Measurements from ENCODE around the gene CASZ1. TPM values are rescaled to one million over a fixed set of nuclear protein-coding genes. Genes with fewer than 3 reads are reported as not detected.

The CASZ1 gene
- total RNA-seq, 1 experiment from 2014 or later: 3.9 TPM

- peaks cover 3% of the 10 kb centered on the region; the same call in 1 of the 2 replicates for H3K27me3 ChIP-seq (ENCODE audit: insufficient read depth, low read length)
- no peak overlapping the region; the same call in 1 of the 2 replicates for H3K14ac ChIP-seq (ENCODE audit: insufficient read depth, low read length)
- H3K27ac ChIP-seq (ENCODE audit: insufficient read length, low read depth, low read length): no peak overlapping the region
- no peak overlapping the region for H3K27ac Mint-ChIP-seq
- H3K4ac ChIP-seq (ENCODE audit: low read depth, low read length): no peak overlapping the region
- H3K56ac ChIP-seq (ENCODE audit: insufficient read length, low read depth, low read length): no peak overlapping the region
- H4K91ac ChIP-seq (ENCODE audit: insufficient read length, low read depth, low read length): no peak overlapping the region
- H3K4me1 Mint-ChIP-seq: peaks cover 8 to 16% of the 10 kb centered on the region in 2 experiments
- no peak for DNase-seq
- no peak overlapping the region for H4K8ac ChIP-seq (replicated peaks; ENCODE audit: insufficient read length, low read depth, low read length)
- peaks cover 28% of the 10 kb centered on the region for H3K27me3 Mint-ChIP-seq (ENCODE audit: low read depth)
- no peaks in the 10 kb centered on the region for H3K79me1 ChIP-seq (ENCODE audit: insufficient read depth, low read depth, low read length, poor library complexity, severe bottlenecking)
- no CpG with 5 or more reads among the region's 8 CpGs for WGBS (ENCODE audit: extremely low coverage, insufficient read length, low lambda C conversion rate)
- no peaks in the 10 kb centered on the region for H3K9me3 ChIP-seq (ENCODE audit: control insufficient read depth, low read depth, low read length)
- H3K23me2 ChIP-seq (ENCODE audit: insufficient read length, low read depth, low read length, poor library complexity, severe bottlenecking): peaks cover 7% of the 10 kb centered on the region
- no peak overlapping the region for H2BK12ac ChIP-seq (ENCODE audit: insufficient read length, low read depth, low read length)
- no peak overlapping the region for H2AK5ac ChIP-seq (ENCODE audit: insufficient read length, low read length)
- no peak for TF ChIP-seq CTCF (conservative IDR thresholded peaks at IDR 0.05)
- H3K36me3 Mint-ChIP-seq (ENCODE audit: insufficient read depth in 1 of 3, low read depth in 3 of 3): no peaks in the 10 kb centered on the region
- no peak overlapping the region for H4K5ac ChIP-seq (ENCODE audit: insufficient read length, low read depth, low read length)
- H2BK120ac ChIP-seq (ENCODE audit: low read depth, low read length, poor library complexity, severe bottlenecking): no peak overlapping the region
- no peaks in the 10 kb centered on the region for H4K20me1 ChIP-seq (ENCODE audit: control insufficient read depth, insufficient read depth, insufficient read length)
- no peaks in the 10 kb centered on the region for H3K79me2 ChIP-seq (ENCODE audit: insufficient read depth, low read length)
- no peak overlapping the region for H3K23ac ChIP-seq (ENCODE audit: insufficient read length, low read depth, low read length)
- H3K9ac ChIP-seq (ENCODE audit: extremely low read depth, insufficient read length, low read length): no peak overlapping the region
- H2BK15ac ChIP-seq (ENCODE audit: low read depth, low read length): no peak overlapping the region
- no peak overlapping the region for H3K4me2 ChIP-seq (ENCODE audit: insufficient read depth, insufficient read length, low read length)
- H2BK20ac ChIP-seq (ENCODE audit: low read depth, low read length, poor library complexity, severe bottlenecking): no peak overlapping the region
- no peak overlapping the region for H3T11ph ChIP-seq (ENCODE audit: low read length)
- no peak overlapping the region for H3K18ac ChIP-seq (ENCODE audit: insufficient read length, low read depth, low read length)
- no peak overlapping the region for H2BK5ac ChIP-seq (ENCODE audit: insufficient read length, low read length)
- H3K9me3 Mint-ChIP-seq: no peaks in the 10 kb centered on the region; a peak in 1 of 5 replicates
- no peak overlapping the region for H3K4me3 Mint-ChIP-seq
- no peak overlapping the region for H2AFZ ChIP-seq (ENCODE audit: low read length)
- no peaks in the 10 kb centered on the region for H3K4me1 ChIP-seq (ENCODE audit: insufficient read depth, low read length)
Observed at GRCh38 chr1:10789047-10789791, 7.2 kb downstream of the CASZ1 start.

All from H9 (cell line).